ENCODE results near the gene WAC. TPM values are rescaled to one million over a fixed set of nuclear protein-coding genes. Genes with fewer than 3 reads are reported as not detected.

The WAC gene
- total and polyA plus RNA-seq, 10 of the 15 experiments (the other 5 are each of a cell fraction or from before 2014, with no cell fraction given), result 26.5 to 131 (median 69.4) TPM

DNA sequence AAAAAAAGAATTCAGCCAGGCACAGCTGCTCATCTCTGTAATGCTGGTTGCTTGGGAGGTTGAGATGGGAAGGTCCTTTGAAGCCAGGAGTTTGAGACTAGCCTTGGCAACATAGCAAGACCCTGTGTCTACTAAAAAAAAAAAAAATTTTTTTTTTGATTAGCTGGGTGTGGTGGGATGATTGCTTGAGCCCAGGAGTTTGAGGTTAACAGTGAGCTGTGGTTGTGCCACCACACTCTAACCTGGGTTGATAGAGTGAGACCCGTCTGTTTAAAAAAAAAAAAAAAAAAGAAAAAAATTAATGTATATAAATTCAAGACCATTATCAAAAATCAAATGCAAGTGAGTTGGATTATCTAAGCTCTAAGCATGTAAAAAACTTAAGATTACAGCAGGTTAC is 5.7 kb downstream of the WAC start:
- Histone ChIP-seq H3K9me3 (replicated peaks; ENCODE audit: control insufficient read depth, insufficient read depth, low read length) (no peaks in the 10 kb centered on the region), H3K36me3 (ENCODE audit: control insufficient read depth in 2 of 2, insufficient read depth in 2 of 2, low read length in 1 of 2) (peaks cover 2 to 35% of the 10 kb centered on the region in 2 experiments), H3K9ac (ENCODE audit: control insufficient read depth, insufficient read depth, low read length) (no peak overlapping the region), H3K27ac (ENCODE audit: control insufficient read depth, insufficient read depth) (no peak overlapping the region), H3K4me1 (ENCODE audit: control insufficient read depth, insufficient read depth, low read length) (peaks cover 3% of the 10 kb centered on the region), H3K4me3 (no peak overlapping the region), H3K27me3 (replicated peaks in 1 of 2; ENCODE audit: control insufficient read depth in 2 of 2, insufficient read depth in 2 of 2, low read length in 1 of 2) (no peaks in the 10 kb centered on the region), H4K20me1 (ENCODE audit: control insufficient read depth, insufficient read depth) (no peaks in the 10 kb centered on the region), H2AFZ (ENCODE audit: control insufficient read depth, low read depth, low read length) (no peak overlapping the region), H3K79me2 (ENCODE audit: control insufficient read depth, insufficient read depth, low read length) (peaks cover 92% of the 10 kb centered on the region), H3K4me2 (ENCODE audit: control insufficient read depth, insufficient read depth) (no peak overlapping the region)
- no peak for DNase-seq (ENCODE audit: low read depth, low spot score)
- ChIA-PET SMC1A (ENCODE audit: uncharacterized antibody, unreplicated experiment) (interaction anchor here (1.9 kb wide), 1 partner anchor 13 kb away, joined by 5 read pairs; no protein-coding TSS in a partner anchor), RAD21 (ENCODE audit: unreplicated experiment) (interaction anchor here (0.6 kb wide), 1 partner anchor 1494 kb away, joined by 3 read pairs; no protein-coding TSS in a partner anchor), CTCF (no interaction called here), POLR2A (interaction anchor here (0.7 to 0.8 kb wide), 2 partner anchors 18 to 26 kb away, joined by 3 to 8 read pairs; no protein-coding TSS in a partner anchor)
- no peak for FAIRE-seq
- intact Hi-C loops (cut with micrococcal nuclease; ENCODE audit: unreplicated experiment), result loop anchor here (10.0 kb wide), 3 partner anchors 104 to 1384 kb away; partner anchors contain the start of genes MASTL and YME1L1
- ATAC-seq, result no peak
- no TSS peak for BruUV-seq (replicated peaks)
- WGBS (ENCODE audit: insufficient coverage, insufficient replicate concordance, low lambda C conversion rate, missing lambda C conversion rate), result no CpG with 5 or more reads among the region's 1 CpG
- in situ Hi-C loops (cut with MboI), result loop anchor here (10.0 kb wide), 1 partner anchor 1294 kb away; the partner anchor contains the start of gene ACBD5
- TF ChIP-seq NFXL1 (IDR thresholded peaks at IDR 0.05; ENCODE audit: borderline replicate concordance) (no peak), CEBPB (IDR thresholded peaks at IDR 0.05; ENCODE audit: borderline replicate concordance in 1 of 2, low read depth in 2 of 2, low read length in 2 of 2) (no peak), POLR2AphosphoS5 (IDR thresholded peaks at IDR 0.05; ENCODE audit: low read length) (0 out of 2 replicates have a peak, but pooled peaks have one; percentile 23), SIN3A (IDR thresholded peaks at IDR 0.05; ENCODE audit: low read depth, low read length) (no peak), BMI1 (IDR thresholded peaks at IDR 0.05; ENCODE audit: borderline replicate concordance) (no peak), CBX3 (IDR thresholded peaks at IDR 0.05; ENCODE audit: borderline replicate concordance, low read depth) (no peak), TAF1 (IDR thresholded peaks at IDR 0.05; ENCODE audit: borderline replicate concordance, low read depth, low read length) (no peak)

DNA sequence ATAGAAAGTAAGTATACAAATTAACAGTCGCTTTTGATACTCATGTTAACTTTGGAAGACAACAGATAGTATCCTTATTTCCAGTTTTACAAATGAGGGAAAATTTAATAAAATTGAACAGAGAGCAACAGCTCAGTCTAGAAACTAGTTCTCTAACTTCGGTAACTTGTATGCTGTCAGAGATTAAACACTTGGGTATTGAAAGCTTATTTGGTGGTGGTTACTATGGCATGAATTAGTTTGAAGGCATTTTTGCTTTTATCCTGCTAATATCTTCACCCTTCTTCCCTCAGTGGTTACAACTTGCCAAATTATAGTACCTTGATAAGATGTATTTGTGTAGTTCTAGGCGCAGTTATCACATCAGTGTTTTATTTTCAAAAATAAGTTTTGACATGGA is 7.2 kb downstream of the WAC start:
- in situ Hi-C loops (cut with MboI) (no loop called here), intact Hi-C loops (cut with micrococcal nuclease; ENCODE audit: unreplicated experiment) (no loop called here)
- POLR2A ChIA-PET, result interaction anchor here (0.6 to 1.2 kb wide), 2 partner anchors 10 to 41 kb away, joined by 3 to 5 read pairs; no protein-coding TSS in a partner anchor
- H3K36me3 ChIP-seq (ENCODE audit: control insufficient read depth in 2 of 2, insufficient read depth in 2 of 2, low read length in 1 of 2), result peaks cover 2 to 39% of the 10 kb centered on the region in 2 experiments
- TSS peak; percentile 0 for BruUV-seq (replicated peaks)
- CTCF ChIA-PET, result no interaction called here
- H3K4me2 ChIP-seq (ENCODE audit: control insufficient read depth, insufficient read depth), result no peak overlapping the region
- no peak overlapping the region for H2AFZ ChIP-seq (ENCODE audit: control insufficient read depth, low read depth, low read length)
- no peaks in the 10 kb centered on the region for H3K9me3 ChIP-seq (replicated peaks; ENCODE audit: control insufficient read depth, insufficient read depth, low read length)
- H3K27me3 ChIP-seq (replicated peaks in 1 of 2; ENCODE audit: control insufficient read depth in 2 of 2, insufficient read depth in 2 of 2, low read length in 1 of 2), result no peaks in the 10 kb centered on the region
- H3K79me2 ChIP-seq (ENCODE audit: control insufficient read depth, insufficient read depth, low read length), result peaks cover 82% of the 10 kb centered on the region
- RAD21 ChIA-PET (ENCODE audit: unreplicated experiment), result no interaction called here
- no peak overlapping the region for H3K9ac ChIP-seq (ENCODE audit: control insufficient read depth, insufficient read depth, low read length)
- no peak overlapping the region for H3K27ac ChIP-seq (ENCODE audit: control insufficient read depth, insufficient read depth)
- SMC1A ChIA-PET (ENCODE audit: uncharacterized antibody, unreplicated experiment), result interaction anchor here (1.9 kb wide), 1 partner anchor 11 kb away, joined by 5 read pairs; no protein-coding TSS in a partner anchor
- DNase-seq (ENCODE audit: low read depth, low spot score) (no peak), ATAC-seq (no peak), FAIRE-seq (no peak)
- H3K4me3 ChIP-seq, result no peak overlapping the region
- WGBS (ENCODE audit: insufficient coverage, insufficient replicate concordance, low lambda C conversion rate, missing lambda C conversion rate), result 98% methylated on average over 3 of the region's 3 CpGs
- no peaks in the 10 kb centered on the region for H4K20me1 ChIP-seq (ENCODE audit: control insufficient read depth, insufficient read depth)
- peaks cover 4% of the 10 kb centered on the region for H3K4me1 ChIP-seq (ENCODE audit: control insufficient read depth, insufficient read depth, low read length)
- TF ChIP-seq, protein P1, sequence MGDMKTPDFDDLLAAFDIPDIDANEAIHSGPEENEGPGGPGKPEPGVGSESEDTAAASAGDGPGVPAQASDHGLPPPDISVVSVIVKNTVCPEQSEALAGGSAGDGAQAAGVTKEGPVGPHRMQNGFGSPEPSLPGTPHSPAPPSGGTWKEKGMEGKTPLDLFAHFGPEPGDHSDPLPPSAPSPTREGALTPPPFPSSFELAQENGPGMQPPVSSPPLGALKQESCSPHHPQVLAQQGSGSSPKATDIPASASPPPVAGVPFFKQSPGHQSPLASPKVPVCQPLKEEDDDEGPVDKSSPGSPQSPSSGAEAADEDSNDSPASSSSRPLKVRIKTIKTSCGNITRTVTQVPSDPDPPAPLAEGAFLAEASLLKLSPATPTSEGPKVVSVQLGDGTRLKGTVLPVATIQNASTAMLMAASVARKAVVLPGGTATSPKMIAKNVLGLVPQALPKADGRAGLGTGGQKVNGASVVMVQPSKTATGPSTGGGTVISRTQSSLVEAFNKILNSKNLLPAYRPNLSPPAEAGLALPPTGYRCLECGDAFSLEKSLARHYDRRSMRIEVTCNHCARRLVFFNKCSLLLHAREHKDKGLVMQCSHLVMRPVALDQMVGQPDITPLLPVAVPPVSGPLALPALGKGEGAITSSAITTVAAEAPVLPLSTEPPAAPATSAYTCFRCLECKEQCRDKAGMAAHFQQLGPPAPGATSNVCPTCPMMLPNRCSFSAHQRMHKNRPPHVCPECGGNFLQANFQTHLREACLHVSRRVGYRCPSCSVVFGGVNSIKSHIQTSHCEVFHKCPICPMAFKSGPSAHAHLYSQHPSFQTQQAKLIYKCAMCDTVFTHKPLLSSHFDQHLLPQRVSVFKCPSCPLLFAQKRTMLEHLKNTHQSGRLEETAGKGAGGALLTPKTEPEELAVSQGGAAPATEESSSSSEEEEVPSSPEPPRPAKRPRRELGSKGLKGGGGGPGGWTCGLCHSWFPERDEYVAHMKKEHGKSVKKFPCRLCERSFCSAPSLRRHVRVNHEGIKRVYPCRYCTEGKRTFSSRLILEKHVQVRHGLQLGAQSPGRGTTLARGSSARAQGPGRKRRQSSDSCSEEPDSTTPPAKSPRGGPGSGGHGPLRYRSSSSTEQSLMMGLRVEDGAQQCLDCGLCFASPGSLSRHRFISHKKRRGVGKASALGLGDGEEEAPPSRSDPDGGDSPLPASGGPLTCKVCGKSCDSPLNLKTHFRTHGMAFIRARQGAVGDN (IDR thresholded peaks at IDR 0.05), result no peak
- TF ChIP-seq JUNB (IDR thresholded peaks at IDR 0.05), result no peak
- no peak for TF ChIP-seq IKZF2 (IDR thresholded peaks at IDR 0.05)
- no peak for TF ChIP-seq ZSCAN29 (IDR thresholded peaks at IDR 0.05)
- TF ChIP-seq PML (IDR thresholded peaks at IDR 0.05; ENCODE audit: low read length), result no peak
- TF ChIP-seq GATAD2B (conservative IDR thresholded peaks at IDR 0.05; ENCODE audit: low read depth), result no peak
